NCI-H510A (cell line): ENCODE measurements around the gene LCOR.
"Not testable (repeated sequence)": the region's sequence is repeated elsewhere in the genome, so short reads cannot be mapped to it uniquely, and the experiment has no call there.

ENCODE experiments used
- DNase-seq: peaks from one replicate; lab custom pipeline; 2025; lab: John Stamatoyannopoulos, UW

The LCOR gene

GRCh38 chr10:96840841-96841518, 8.9 kb downstream of the LCOR start:
- DNase-seq = no peak

- no peak for DNase-seq
Measured at GRCh38 chr10:96842896-96843723, 11.0 kb downstream of the LCOR start.

- DNase-seq = no peak
Measured at GRCh38 chr10:96843823-96844222, 11.7 kb downstream of the LCOR start.

GRCh38 chr10:96846395-96846794, 14.3 kb downstream of the LCOR start:
- DNase-seq = no peak

- no peak for DNase-seq
Measured at GRCh38 chr10:96846926-96847325, 14.8 kb downstream of the LCOR start.

DNA sequence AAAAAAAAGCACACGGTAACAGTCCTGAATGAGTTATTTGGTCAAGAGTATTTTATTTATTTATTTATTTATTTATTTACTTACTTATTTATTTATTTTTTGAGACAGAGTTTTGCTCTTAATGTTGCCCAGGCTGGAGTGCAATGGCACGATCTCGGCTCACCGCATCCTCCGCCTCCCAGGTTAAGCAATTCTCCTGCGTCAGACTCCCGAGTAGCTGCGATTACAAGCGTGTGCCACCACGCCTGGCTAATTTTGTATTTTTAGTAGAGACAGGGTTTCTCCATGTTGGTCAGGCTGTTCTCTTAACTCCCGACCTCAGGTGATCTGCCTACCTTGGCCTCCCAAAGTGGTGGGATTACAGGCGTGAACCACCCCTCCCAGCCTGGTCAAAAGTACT, 15.3 kb downstream of the LCOR start:
- not testable (repeated sequence) for DNase-seq

GRCh38 chr10:96850113-96850512, 18.0 kb downstream of the LCOR start:
- DNase-seq = no peak

DNA sequence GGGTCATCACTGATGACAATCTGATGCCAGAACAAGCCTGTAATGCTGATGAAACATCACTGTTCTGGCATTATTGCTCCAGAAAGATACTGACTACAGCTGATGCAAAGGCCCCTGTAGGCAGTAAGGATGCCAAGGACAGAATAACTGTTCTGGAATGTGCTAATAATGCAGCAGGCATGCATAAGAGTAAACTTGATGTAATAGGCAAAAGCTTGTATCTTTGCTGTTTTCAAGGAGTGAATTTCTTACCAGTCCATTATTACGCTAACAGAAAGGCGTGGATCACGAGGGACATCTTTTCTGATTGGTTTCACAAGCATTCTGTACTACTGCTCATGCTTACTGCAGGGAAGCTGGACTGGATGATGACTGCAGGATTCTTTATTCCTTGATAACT, 18.7 kb downstream of the LCOR start:
- no peak for DNase-seq

DNA sequence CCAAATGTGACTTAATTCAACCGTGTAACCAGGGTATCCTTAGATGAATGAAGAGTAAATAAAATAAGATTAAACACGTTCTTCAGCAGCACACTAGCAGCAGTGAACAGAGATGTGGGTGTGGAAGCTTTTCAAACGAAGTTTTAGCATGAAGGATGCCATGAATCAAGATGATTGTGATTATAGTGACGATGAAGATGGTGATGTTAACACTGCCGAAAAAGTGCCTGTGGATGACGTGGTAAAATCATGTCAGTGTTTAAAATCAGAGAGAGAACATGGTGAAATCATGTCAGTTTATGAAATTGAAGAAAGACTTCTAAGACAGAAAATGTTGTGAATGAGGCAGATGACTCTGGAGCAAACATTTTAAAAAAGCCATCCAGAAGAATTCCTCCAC, 19.2 kb downstream of the LCOR start:
- DNase-seq = no peak

- no peak for DNase-seq
Measured at GRCh38 chr10:96856317-96856716, 24.2 kb downstream of the LCOR start.

GRCh38 chr10:96857301-96858012, 25.4 kb downstream of the LCOR start:
- no peak for DNase-seq

DNA sequence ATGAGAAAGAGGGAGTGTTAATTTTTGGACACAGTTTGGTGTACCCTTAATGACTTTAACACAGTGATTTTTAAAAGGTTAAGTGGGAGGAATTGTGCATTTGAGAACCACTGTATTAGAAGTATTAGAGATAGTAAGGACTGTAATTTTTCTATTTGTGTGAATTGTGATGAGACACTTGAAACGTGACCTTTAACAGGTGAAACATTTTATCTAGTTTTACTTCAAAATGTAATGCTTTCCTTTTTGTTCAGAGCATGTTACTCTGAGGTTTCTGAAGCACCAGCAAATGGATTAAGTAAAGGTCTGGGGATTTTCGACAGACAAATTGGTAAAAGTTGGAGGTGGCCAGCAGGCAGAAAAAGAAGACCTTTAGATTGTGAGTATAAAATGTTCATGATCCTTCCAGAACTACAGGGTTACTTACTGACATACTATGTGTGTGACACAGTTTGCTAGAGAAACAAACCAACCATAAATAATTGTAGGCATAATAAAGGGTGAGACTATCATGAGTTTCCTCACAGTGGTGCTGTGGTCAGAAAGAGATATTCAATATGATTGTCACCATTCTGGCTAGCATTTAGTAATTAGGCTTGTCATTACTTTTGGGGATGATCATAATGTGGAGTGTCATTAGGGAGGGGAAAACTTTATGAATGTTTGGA, 26.1 kb downstream of the LCOR start:
- no peak for DNase-seq

- DNase-seq = no peak
Measured at GRCh38 chr10:96858706-96859050, 26.6 kb downstream of the LCOR start.

- DNase-seq = no peak
Measured at GRCh38 chr10:96860631-96861277, 28.7 kb downstream of the LCOR start.

DNA sequence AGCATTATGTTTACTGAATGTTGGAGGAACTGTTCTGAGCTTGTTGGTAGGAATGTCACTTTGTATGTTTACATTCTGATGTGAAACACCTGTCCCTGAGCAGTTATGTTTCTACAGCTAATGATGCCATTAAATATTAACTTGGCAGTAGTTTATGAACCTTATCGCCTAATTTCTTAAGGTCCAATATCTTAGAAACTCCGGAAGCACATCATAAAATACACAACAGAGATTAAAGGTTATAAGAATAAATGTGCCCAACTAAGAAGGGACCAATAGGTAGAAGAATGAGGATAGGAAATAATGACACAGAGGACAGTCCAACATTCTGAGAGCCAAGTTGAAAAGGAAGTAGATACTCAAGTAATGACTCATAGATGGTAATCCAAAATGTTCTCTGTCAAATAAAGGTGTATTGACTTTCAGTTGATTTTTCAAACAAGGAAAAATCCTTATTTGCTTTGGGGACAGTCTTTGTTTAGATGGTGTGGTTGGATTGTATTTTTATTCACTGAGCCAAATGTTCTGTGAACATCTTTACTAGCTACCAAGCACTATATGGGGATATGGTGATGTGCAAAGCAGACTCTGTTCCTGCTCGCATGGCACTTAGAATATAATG, 31.9 kb downstream of the LCOR start:
- DNase-seq = peak; percentile 19

DNA sequence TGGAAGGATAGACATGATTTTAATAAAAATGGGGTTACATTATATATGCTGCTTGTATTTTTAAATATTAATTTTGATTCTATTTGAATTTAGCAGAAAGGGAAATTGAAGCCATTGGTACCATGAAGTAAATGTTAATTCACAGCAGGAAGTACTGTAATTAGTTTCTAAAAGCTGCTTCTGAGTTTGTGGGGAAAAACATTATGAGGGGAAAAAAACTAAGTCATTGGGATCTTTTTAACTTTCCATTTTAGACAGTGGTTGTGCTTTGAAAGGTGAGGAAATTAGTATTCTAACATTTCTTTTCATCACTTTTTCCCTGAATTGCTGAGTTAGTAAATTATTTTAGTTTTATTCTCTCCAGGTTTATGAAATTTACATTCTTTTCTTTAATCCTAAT, 41.0 kb downstream of the LCOR start:
- no peak for DNase-seq

- DNase-seq = no peak
Measured at GRCh38 chr10:96873756-96874467, 41.8 kb downstream of the LCOR start.

GRCh38 chr10:96878057-96878456, 46.0 kb downstream of the LCOR start:
- peak; percentile 3 for DNase-seq

DNA sequence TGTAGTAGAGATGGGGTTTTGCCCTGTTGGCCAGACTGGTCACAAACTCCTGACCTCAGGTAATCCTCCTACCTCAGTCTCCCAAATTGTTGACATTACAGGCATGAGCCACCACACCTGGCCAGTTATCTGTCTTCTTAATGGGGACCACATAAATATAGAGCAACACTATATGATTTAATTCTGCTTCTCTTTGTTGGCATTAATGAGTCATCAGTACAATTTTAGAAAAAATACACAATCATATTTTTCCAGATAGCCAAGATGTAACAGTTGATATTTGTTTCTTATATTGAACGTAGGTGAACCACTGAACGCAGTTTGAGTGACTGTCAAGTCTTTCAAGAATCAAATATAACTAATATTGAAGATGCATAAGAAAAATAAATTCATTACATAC, 48.5 kb downstream of the LCOR start:
- DNase-seq = no peak

DNA sequence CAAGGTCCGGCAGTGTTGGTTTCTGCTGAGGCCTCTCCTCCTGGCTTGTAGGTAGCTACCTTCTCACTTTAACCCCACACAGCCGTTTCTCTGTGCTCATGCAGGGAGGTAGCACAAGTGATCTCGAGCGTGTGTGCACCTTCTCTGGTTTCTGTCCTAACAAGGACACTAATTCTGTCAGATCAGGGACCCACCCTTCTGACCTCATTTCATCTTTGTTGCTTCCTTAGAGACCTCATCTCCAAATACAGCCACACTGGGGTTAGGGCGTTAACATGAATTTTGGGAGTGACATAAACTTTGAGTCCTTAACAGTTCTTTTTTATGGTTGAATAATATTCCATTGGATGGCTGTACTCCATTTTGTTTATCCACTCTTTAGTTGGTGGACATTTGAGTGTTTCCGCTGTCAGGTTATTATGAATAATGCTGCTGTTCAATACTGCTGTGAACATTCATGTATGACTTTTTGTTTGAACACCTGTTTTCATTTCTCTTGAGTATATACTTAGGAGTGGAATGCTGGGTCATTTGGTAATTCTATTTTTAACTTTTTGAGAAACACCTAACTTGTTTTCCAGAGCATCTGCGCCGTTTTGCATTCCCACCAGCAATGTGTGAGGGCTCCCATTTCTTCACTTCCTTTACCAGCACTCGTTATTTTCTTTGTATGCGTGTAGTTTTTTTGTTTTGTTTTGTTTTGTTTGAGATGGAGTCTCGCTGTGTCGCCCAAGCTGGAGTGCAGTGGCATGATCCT, 57.5 kb downstream of the LCOR start:
- peak; percentile 38 for DNase-seq
